HCT116 (cell line): ENCODE data around the gene ING4.

Source experiments
- CTCF ChIP-seq, 3 experiments: fragments of 200-600 bp in 1 of 3; sonication (generic) in 1 of 3; IDR thresholded peaks in 2 of 3; conservative IDR thresholded peaks in 1 of 3; 2 replicates each; pipeline ENCODE4 v1.5.1; 2012 to 2017; ENCODE audit warnings: low read depth in 2 of 3, low read length in 2 of 3, antibody characterized with exemption in 1 of 3, borderline replicate concordance in 1 of 3, control low read depth in 1 of 3, mild to moderate bottlenecking in 1 of 3, mixed read lengths in 1 of 3, mixed run types in 1 of 3, moderate library complexity in 1 of 3; ENCODE audit not compliant: insufficient read depth in 1 of 3
- EGR1 ChIP-seq: IDR thresholded peaks from 2 replicates; pipeline ENCODE4 v1.6.1; 2012; ENCODE audit warnings: low read depth
- EZH2phosphoT487 ChIP-seq: fragments of 200-600 bp; IDR thresholded peaks from 2 replicates; pipeline ENCODE4 v1.6.1; 2018; ENCODE audit warnings: antibody characterized with exemption, borderline replicate concordance
- JUND ChIP-seq: IDR thresholded peaks from 2 replicates; pipeline ENCODE4 v1.6.1; 2012
- POLR2A ChIP-seq: IDR thresholded peaks from 2 replicates; pipeline ENCODE4 v1.7.0; 2011; ENCODE audit warnings: borderline replicate concordance; ENCODE audit not compliant: insufficient read depth, insufficient read length; ENCODE audit errors: extremely low read depth
- POLR2AphosphoS5 ChIP-seq: IDR thresholded peaks from 2 replicates; pipeline ENCODE4 v1.6.1; 2011; ENCODE audit warnings: mild to moderate bottlenecking, low read depth, low read length, moderate library complexity
- REST ChIP-seq: IDR thresholded peaks from 2 replicates; pipeline ENCODE4 v1.6.1; 2012; ENCODE audit warnings: low read depth
- ZBTB33 ChIP-seq: IDR thresholded peaks from 2 replicates; pipeline ENCODE4 v1.6.1; 2011; ENCODE audit warnings: mild to moderate bottlenecking, low read length, moderate library complexity; ENCODE audit not compliant: insufficient replicate concordance; ENCODE audit errors: extremely low read depth
- ZFX ChIP-seq: fragments of 450-650 bp; IDR thresholded peaks from 2 replicates; pipeline ENCODE4 v1.6.1; 2017
- ZNF274 ChIP-seq: fragments of 200-500 bp; sonication (Bioruptor generic); IDR thresholded peaks from 2 replicates; pipeline ENCODE4 v1.6.1; 2014; ENCODE audit warnings: mild to moderate bottlenecking, low read depth, low read length, inconsistent platforms

GRCh38 chr12:6603095-6603567, 59.8 kb downstream of the ING4 start:
- TF ChIP-seq REST (no peak), EGR1 (no peak), CTCF (IDR thresholded peaks at IDR 0.05 in 2 of 3, conservative IDR thresholded peaks at IDR 0.05 in 1 of 3; ENCODE audit: borderline replicate concordance in 1 of 3, insufficient read depth in 1 of 3, low read depth in 2 of 3, low read length in 2 of 3) (no peak), POLR2A (no peak), EZH2phosphoT487 (no peak), ZFX (no peak), ZNF274 (no peak), ZBTB33 (no peak), POLR2AphosphoS5 (no peak), JUND (no peak)
